ENCODE results near the gene NBPF26.
A peak's percentile ranks its signal among the peaks of the same experiment; 100 is the strongest.
"Not testable (repeated sequence)": the region's sequence is repeated elsewhere in the genome, so short reads cannot be mapped to it uniquely, and the experiment has no call there.

Gene NBPF26

GRCh38 chr1:120723715-120724402 lies at the start of gene NBPF26:
Gene NBPF26, plus strand, starts transcription at chr1:120723945.
- not testable (repeated sequence) for DNase-seq

DNA sequence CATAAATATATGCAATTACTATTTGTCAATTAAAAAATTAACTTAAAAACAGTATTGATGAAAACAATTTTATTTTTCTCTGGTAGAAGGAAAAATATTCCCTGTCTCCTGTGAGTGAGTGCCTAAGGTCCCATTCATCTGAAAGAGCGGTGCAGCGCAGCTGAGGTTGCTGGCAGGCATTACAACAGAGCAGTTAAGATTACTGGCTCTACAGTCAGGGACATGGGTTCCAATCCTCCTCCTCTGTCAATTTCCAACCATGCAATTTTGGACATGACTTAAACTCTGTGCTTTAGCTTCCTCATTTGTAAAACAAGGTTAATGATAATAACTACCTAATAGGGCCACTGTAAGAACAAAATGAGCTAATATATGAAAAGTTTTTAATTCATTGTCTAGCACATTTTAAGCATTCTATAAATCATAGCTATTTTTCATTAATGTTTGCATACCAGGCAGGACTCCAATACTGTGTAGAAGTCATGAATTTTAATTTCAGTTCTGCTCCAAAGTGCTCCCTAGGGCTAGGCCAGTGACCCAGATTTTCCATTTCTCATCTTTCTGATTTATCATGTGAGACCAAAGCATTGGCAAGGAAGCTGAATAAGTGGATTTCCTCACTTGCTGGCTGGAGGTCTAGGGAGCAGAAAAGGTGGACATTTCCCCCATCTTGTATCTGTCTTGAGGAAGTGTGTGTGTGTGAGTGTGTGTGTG lies 43.5 kb upstream of the NBPF26 start:
- not testable (repeated sequence) for DNase-seq

- not testable (repeated sequence) for DNase-seq
These were observed 42.8 kb upstream of the NBPF26 start for GRCh38 chr1:120680938-120681337.

DNA sequence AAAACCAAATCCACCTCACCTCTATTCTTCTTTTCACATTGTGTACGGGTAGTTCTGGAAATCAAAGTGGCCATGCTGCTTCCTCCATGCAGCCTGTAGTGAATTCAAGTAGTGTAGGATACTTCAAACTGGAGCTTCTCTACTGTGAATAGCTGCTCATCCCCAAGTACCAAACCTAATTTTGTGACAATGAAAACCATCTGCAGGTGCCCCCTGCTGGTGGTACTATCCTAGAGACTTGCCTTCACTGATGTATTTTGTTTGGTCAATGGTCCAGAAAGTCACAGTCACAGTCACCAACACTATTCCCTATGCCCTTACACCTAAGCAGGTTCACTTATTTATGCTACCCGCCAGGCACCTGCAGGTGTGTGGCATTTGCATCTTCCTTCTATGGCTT lies 39.3 kb upstream of the NBPF26 start:
- DNase-seq = not testable (repeated sequence)

GRCh38 chr1:120685622-120686021 lies 38.1 kb upstream of the NBPF26 start:
- DNase-seq = not testable (repeated sequence)

- not testable (repeated sequence) for DNase-seq
These were observed 36.5 kb upstream of the NBPF26 start for GRCh38 chr1:120687250-120687649.

DNA sequence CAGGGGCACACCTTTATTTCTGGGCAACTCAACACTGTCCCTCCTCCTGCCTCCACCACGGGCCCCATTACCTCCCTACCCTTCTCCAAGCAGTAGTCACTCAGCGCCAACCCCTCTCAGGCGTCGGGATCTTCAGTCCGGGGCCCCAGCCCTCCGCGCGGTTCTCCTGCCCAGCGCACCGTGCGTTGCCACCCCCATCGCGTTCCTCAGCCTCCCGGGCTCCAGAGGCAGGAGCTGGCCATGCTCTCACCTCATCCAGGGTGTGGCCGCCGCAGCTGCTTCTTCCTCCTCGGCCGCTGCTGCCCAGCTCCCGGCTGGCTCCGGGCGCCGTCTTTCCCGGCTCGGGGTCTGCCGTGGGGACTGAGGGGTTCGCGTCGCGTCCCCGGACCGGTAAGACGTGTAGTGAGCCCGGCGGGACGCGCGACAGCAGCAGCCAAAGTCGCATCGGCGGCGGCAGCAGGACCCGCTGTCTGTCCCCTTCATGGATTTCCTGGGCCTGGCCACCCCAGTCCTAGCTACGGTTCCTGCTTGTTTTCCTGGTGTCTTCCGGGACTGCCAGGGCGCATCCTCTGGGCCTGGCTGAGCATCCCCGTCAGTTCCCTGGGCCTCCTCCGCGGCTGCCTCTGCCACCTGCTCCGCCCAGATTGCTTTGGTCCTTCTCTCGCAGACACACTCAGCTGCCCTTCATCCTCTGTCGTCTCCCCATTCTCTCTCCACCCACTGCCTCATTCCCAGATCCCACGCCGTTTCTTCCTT lies 22.8 kb upstream of the NBPF26 start:
- DNase-seq = not testable (repeated sequence)

- DNase-seq = not testable (repeated sequence)
These were observed 409 bp upstream of the NBPF26 start for GRCh38 chr1:120723358-120723714.

GRCh38 chr1:120724507-120724906 lies 762 bp downstream of the NBPF26 start:
- DNase-seq = not testable (repeated sequence)

- not testable (repeated sequence) for DNase-seq
These were observed 5.1 kb downstream of the NBPF26 start for GRCh38 chr1:120728811-120729210.

DNA sequence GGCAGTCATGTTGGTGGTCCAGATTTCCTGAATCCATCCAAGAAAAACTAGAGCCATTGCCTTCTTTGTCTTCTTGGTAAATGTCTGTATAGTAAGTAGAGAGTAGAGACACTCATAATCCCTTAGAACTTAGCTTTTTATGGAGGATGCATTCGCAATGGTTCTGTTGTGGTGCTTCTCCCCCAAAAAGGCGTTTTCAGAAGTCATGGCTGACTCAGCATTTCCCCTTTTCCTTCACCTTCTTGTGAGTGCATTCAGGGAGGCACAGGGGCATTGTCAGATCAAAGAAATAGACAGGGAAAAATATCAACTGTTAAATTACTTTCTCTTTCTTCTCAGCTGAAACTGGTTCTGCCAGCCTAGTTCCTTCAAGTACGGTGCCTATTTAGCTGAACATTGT lies 45.3 kb downstream of the NBPF26 start:
- DNase-seq = not testable (repeated sequence)

DNA sequence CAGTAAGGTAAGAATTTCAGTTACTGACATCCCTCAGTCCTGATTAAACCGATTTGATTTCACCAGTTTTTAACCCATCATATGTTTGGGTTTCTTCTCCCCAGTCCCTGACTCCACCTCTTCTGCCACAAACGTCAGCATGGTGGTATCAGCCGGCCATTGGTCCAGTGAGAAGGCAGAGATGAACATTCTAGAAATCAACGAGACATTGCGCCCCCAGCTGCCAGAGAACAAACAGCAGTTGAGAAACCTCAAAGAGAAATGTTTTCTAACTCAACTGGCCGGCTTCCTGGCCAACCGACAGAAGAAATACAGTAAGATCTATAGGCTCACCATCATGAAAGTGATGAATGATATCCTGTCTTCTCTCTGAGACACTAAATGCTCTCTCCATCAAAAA lies 81.7 kb downstream of the NBPF26 start:
- not testable (repeated sequence) for DNase-seq

GRCh38 chr1:120811822-120812221 lies 88.1 kb downstream of the NBPF26 start:
- not testable (repeated sequence) for DNase-seq

- not testable (repeated sequence) for DNase-seq
These were observed 101.3 kb downstream of the NBPF26 start for GRCh38 chr1:120825051-120825450.

GRCh38 chr1:120826623-120827022 lies 102.9 kb downstream of the NBPF26 start:
- not testable (repeated sequence) for DNase-seq

- not testable (repeated sequence) for DNase-seq
These were observed 120.6 kb downstream of the NBPF26 start for GRCh38 chr1:120844186-120844944.

DNA sequence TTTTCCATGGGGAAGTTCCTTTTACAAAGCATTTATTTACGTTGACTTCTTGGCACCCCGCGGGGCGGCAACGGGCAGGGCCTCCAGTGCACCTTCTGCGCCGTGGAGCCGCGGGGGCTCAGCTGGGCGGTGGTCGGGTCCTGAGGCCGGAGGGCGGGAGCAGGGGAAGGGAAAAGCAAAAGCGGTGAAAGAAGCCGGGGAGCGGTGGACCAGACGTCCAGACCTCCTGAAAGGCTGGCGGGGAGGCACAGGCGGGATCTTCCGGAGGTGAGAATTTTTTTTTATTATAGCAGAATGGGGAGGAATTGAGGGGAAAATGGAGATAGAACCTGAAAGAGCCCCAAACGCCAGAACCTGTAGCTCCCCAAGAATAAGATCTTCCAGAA lies 121.2 kb downstream of the NBPF26 start:
- not testable (repeated sequence) for DNase-seq

GRCh38 chr1:120849400-120850286 lies 125.9 kb downstream of the NBPF26 start:
- not testable (repeated sequence) for DNase-seq

DNA sequence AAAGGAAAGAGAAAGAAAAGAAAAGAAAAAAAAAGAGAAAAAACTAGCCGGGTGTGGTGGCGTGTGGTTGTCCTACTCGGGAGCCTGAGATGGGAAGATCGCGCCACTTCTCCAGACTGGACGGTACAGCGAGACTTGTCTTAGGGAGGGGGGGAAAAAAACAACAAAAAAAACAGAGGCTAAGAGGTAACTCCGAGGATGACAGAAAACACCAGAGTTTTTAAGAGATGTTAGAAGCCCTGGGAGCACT lies 126.5 kb downstream of the NBPF26 start:
- DNase-seq = not testable (repeated sequence)

- DNase-seq = peak; percentile 86
These were observed 127.0 kb downstream of the NBPF26 start for GRCh38 chr1:120850537-120851421.

DNA sequence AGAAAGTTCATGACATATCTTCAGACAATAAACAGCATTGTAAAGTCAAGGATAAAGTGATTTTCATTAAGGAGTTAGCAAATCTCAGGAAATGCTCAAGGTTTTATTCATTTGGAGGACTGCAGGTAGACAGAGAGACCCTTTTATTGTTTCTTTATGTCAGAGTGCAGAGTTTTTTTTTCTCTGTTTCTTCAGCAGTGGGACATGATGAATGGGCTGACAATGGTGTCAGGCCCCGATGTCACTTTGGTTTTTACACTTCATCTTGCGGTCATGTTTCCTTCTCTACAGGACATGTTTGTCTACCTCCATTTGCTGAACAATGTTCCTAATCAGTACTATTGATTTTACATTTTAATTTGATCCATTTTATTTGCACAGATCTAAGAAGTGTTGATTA lies 134.4 kb downstream of the NBPF26 start:
- DNase-seq = not testable (repeated sequence)
